HCT116 (cell line): ENCODE data around the gene SOX9. TPM values are rescaled to one million over a fixed set of nuclear protein-coding genes. Genes with fewer than 3 reads are reported as not detected.

Experiments
- ATAC-seq: fragments of 200-7000 bp; cut with Tn5 transposase; 2 replicates; pipeline ENCODE4 v1.9.1; 2020; ENCODE audit warnings: mild to moderate bottlenecking, moderate library complexity
- BruUV-seq: library from RNA; stranded (reverse); fragments of 400-500 nt; replicated peaks from 2 replicates; lab custom pipeline; 2021; lab: Mats Ljungman, UMichigan
- CTCF ChIA-PET: fragments of 300-600 bp; sonication (Branson Sonifier 250); formaldehyde crosslinking; loops from one replicate; lab custom pipeline; 2021; ENCODE audit warnings: antibody characterized with exemption; lab: Charles Lee
- POLR2A ChIA-PET: fragments of 300-600, 350-600 bp; sonication (Branson Sonifier 250); formaldehyde crosslinking; loops from one replicate; lab custom pipeline; 2021; ENCODE audit warnings: antibody characterized with exemption; lab: Charles Lee
- RAD21 ChIA-PET, 2 experiments: fragments of 300-600 bp; sonication (Branson Sonifier 250); formaldehyde crosslinking; loops; one replicate each; lab custom pipeline; 2023; ENCODE audit warnings: low total read pairs in 2 of 2; ENCODE audit not compliant: uncharacterized antibody in 2 of 2, unreplicated experiment in 2 of 2, low non-redundant PET in 1 of 2; lab: Charles Lee
- DNase-seq: peaks from one replicate; pipeline ENCODE4 v3.0.0-alpha.2; 2010; ENCODE audit warnings: low read depth, low spot score
- H2AFZ ChIP-seq: fragments of 200-600 bp; shearing (Covaris generic), sonication (generic); 2 replicates; pipeline ENCODE4 v1.6.1; 2017; ENCODE audit warnings: low read depth, mixed run types, mixed read lengths, antibody characterized with exemption, low read length; ENCODE audit not compliant: poor library complexity, severe bottlenecking
- H3K27ac ChIP-seq: 2 replicates; pipeline ENCODE4 v1.5.1; 2012; ENCODE audit warnings: low read depth, low read length
- H3K27me3 ChIP-seq: fragments of 200-600 bp; sonication (generic); 2 replicates; pipeline ENCODE4 v1.6.1; 2016; ENCODE audit warnings: mixed run types, low read length, mixed read lengths; ENCODE audit not compliant: insufficient read depth
- H3K36me3 ChIP-seq, 2 experiments: fragments of 200-500 bp in 1 of 2; fragments of 200-600 bp in 1 of 2; sonication (Bioruptor generic) in 1 of 2; sonication (generic) in 1 of 2; 2 replicates each; pipeline versions ENCODE4 v1.5.1 to v1.6.1; 2014 to 2016; ENCODE audit warnings: low read length in 2 of 2, inconsistent platforms in 1 of 2, mixed read lengths in 1 of 2, mixed run types in 1 of 2; ENCODE audit not compliant: insufficient read depth in 2 of 2, control insufficient read depth in 1 of 2
- H3K4me1 ChIP-seq, 2 experiments: fragments of 200-600 bp in 1 of 2; sonication (generic) in 1 of 2; 2 replicates each; pipeline versions ENCODE4 v1.5.1 to v1.6.1; 2012 to 2017; ENCODE audit warnings: low read length in 2 of 2, inconsistent platforms in 1 of 2, mild to moderate bottlenecking in 1 of 2, mixed read lengths in 1 of 2, mixed run types in 1 of 2, moderate library complexity in 1 of 2; ENCODE audit not compliant: insufficient read depth in 2 of 2, control insufficient read depth in 1 of 2
- H3K4me2 ChIP-seq: fragments of 200-600 bp; sonication (generic); 2 replicates; pipeline ENCODE4 v1.6.1; 2017; ENCODE audit warnings: mixed run types, low read length, mixed read lengths
- H3K4me3 ChIP-seq, 2 experiments: fragments of 200-600 bp in 1 of 2; sonication (generic) in 1 of 2; replicated peaks in 1 of 2; 2 replicates each; pipeline ENCODE4 v1.5.1; 2011 to 2016; ENCODE audit warnings: low read length in 2 of 2, control low read depth in 1 of 2, low read depth in 1 of 2, mild to moderate bottlenecking in 1 of 2, mixed read lengths in 1 of 2, mixed run types in 1 of 2
- H3K79me2 ChIP-seq: fragments of 200-600 bp; sonication (generic); 2 replicates; pipeline ENCODE4 v1.6.1; 2017; ENCODE audit warnings: mild to moderate bottlenecking, mixed run types, low read length, moderate library complexity, mixed read lengths; ENCODE audit not compliant: insufficient read depth
- H3K9ac ChIP-seq: fragments of 200-600 bp; sonication (generic); 2 replicates; pipeline ENCODE4 v1.6.1; 2016; ENCODE audit warnings: low read length, mixed read lengths
- H3K9me2 ChIP-seq: fragments of 200-600 bp; sonication (generic), shearing (Covaris generic); 2 replicates; pipeline ENCODE4 v1.6.1; 2017; ENCODE audit warnings: mixed run types, mild to moderate bottlenecking, moderate library complexity; ENCODE audit not compliant: insufficient read depth
- H3K9me3 ChIP-seq, 2 experiments: fragments of 200-500 bp in 1 of 2; fragments of 200-600 bp in 1 of 2; sonication (Bioruptor generic) in 1 of 2; sonication (generic) in 1 of 2; 2 replicates each; pipeline ENCODE4 v1.6.1; 2014 to 2017; ENCODE audit warnings: low read length in 2 of 2, mixed read lengths in 2 of 2, inconsistent platforms in 1 of 2, low read depth in 1 of 2, mild to moderate bottlenecking in 1 of 2, mixed run types in 1 of 2, moderate library complexity in 1 of 2; ENCODE audit not compliant: control insufficient read depth in 1 of 2, insufficient read depth in 1 of 2
- H4K20me1 ChIP-seq: fragments of 200-600 bp; sonication (generic), shearing (Covaris generic); 2 replicates; pipeline ENCODE4 v1.6.1; 2017; ENCODE audit warnings: mixed run types, mild to moderate bottlenecking, moderate library complexity; ENCODE audit not compliant: insufficient read depth
- ATF3 ChIP-seq: IDR thresholded peaks from 2 replicates; pipeline ENCODE4 v1.6.1; 2012
- CBX3 ChIP-seq: IDR thresholded peaks from 2 replicates; pipeline ENCODE4 v1.6.1; 2012; ENCODE audit warnings: low read depth
- EGR1 ChIP-seq: IDR thresholded peaks from 2 replicates; pipeline ENCODE4 v1.6.1; 2012; ENCODE audit warnings: low read depth
- ELF1 ChIP-seq: IDR thresholded peaks from 2 replicates; pipeline ENCODE4 v1.6.1; 2012; ENCODE audit warnings: low read depth, borderline replicate concordance
- EZH2phosphoT487 ChIP-seq: fragments of 200-600 bp; IDR thresholded peaks from 2 replicates; pipeline ENCODE4 v1.6.1; 2018; ENCODE audit warnings: antibody characterized with exemption, borderline replicate concordance
- RAD21 ChIP-seq: IDR thresholded peaks from 2 replicates; pipeline ENCODE4 v1.6.1; 2012; ENCODE audit warnings: low read depth, mild to moderate bottlenecking
- REST ChIP-seq: IDR thresholded peaks from 2 replicates; pipeline ENCODE4 v1.6.1; 2012; ENCODE audit warnings: low read depth
- SP1 ChIP-seq: IDR thresholded peaks from 2 replicates; pipeline ENCODE4 v1.6.1; 2012; ENCODE audit warnings: low read depth
- TCF7L2 ChIP-seq: IDR thresholded peaks from 2 replicates; pipeline ENCODE4 v1.7.0; 2011; ENCODE audit warnings: borderline replicate concordance, inconsistent platforms; ENCODE audit not compliant: insufficient read depth, insufficient read length; ENCODE audit errors: extremely low read depth
- YY1 ChIP-seq: IDR thresholded peaks from 2 replicates; pipeline ENCODE4 v1.6.1; 2011; ENCODE audit warnings: low read length, low read depth, moderate library complexity, mild to moderate bottlenecking; ENCODE audit not compliant: insufficient replicate concordance; ENCODE audit errors: extremely low read depth
- ZBTB33 ChIP-seq: IDR thresholded peaks from 2 replicates; pipeline ENCODE4 v1.6.1; 2011; ENCODE audit warnings: mild to moderate bottlenecking, low read length, moderate library complexity; ENCODE audit not compliant: insufficient replicate concordance; ENCODE audit errors: extremely low read depth
- ZFX ChIP-seq: fragments of 450-650 bp; IDR thresholded peaks from 2 replicates; pipeline ENCODE4 v1.6.1; 2017
- ZNF274 ChIP-seq: fragments of 200-500 bp; sonication (Bioruptor generic); IDR thresholded peaks from 2 replicates; pipeline ENCODE4 v1.6.1; 2014; ENCODE audit warnings: mild to moderate bottlenecking, low read depth, low read length, inconsistent platforms
- intact Hi-C: fragments of 100-400 bp; cut with micrococcal nuclease; formaldehyde crosslinking; loops from 2 replicates; pipeline ENCODE4 v1.10.0; 2022
- total RNA-seq: library from RNA; stranded (reverse); gene quantifications from one replicate; pipeline ENCODE4 v1.2.1, GENCODE V29; 2021; ENCODE audit not compliant: unreplicated experiment
- TF ChIP-seq, protein P1 (sequence below), 3 experiments: fragments of 200-600 bp in 1 of 3; sonication (generic) in 1 of 3; IDR thresholded peaks in 2 of 3; conservative IDR thresholded peaks in 1 of 3; 2 replicates each; pipeline ENCODE4 v1.5.1; 2012 to 2017; ENCODE audit warnings: low read depth in 2 of 3, low read length in 2 of 3, antibody characterized with exemption in 1 of 3, borderline replicate concordance in 1 of 3, control low read depth in 1 of 3, mild to moderate bottlenecking in 1 of 3, mixed read lengths in 1 of 3, mixed run types in 1 of 3, moderate library complexity in 1 of 3; ENCODE audit not compliant: insufficient read depth in 1 of 3

Gene SOX9
- total RNA-seq, 1 experiment from 2014 or later, result 69.2 TPM

DNA sequence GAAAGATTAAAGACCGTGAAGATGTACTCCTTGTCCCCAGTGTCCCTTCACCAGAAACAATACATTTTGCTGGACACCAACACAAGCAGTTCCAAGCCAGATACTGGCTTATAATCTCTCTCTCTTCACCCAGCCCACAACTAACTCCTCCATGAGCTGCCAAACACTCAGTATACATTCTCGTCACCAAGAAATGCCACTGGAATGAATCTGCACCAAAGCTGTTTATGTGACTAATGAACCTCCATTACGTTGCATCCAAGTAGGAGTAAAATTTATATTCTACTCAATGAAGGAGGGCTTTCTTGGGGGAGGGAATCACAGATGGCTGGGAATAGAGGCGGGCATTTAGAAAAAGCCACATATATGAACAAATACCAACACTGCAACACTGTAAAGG lies 20.9 kb upstream of the SOX9 start:
- no TSS peak for BruUV-seq
- Histone ChIP-seq H3K79me2 (no peaks in the 10 kb centered on the region), H3K4me2 (no peak overlapping the region), H4K20me1 (no peaks in the 10 kb centered on the region), H3K9ac (no peak overlapping the region), H3K36me3 (no peaks in the 10 kb centered on the region), H3K4me1 (0 out of 4 replicates have a peak, but pooled peaks cover 0 to 2% of the 10 kb centered on the region in 2 experiments), H2AFZ (no peak overlapping the region), H3K27ac (no peak overlapping the region), H3K9me2 (no peaks in the 10 kb centered on the region), H3K9me3 (no peaks in the 10 kb centered on the region), H3K4me3 (no peak overlapping the region), H3K27me3 (no peaks in the 10 kb centered on the region)
- POLR2A ChIA-PET, result no interaction called here
- intact Hi-C loops, result no loop called here
- ATAC-seq (no peak), DNase-seq (no peak)
- TF ChIP-seq TCF7L2 (no peak), ZBTB33 (no peak), YY1 (no peak), EZH2phosphoT487 (no peak), RAD21 (no peak), ZNF274 (no peak), ZFX (no peak), SP1 (no peak), ELF1 (no peak), REST (no peak), CBX3 (no peak), EGR1 (no peak), ATF3 (no peak)
- TF ChIP-seq, protein P1, sequence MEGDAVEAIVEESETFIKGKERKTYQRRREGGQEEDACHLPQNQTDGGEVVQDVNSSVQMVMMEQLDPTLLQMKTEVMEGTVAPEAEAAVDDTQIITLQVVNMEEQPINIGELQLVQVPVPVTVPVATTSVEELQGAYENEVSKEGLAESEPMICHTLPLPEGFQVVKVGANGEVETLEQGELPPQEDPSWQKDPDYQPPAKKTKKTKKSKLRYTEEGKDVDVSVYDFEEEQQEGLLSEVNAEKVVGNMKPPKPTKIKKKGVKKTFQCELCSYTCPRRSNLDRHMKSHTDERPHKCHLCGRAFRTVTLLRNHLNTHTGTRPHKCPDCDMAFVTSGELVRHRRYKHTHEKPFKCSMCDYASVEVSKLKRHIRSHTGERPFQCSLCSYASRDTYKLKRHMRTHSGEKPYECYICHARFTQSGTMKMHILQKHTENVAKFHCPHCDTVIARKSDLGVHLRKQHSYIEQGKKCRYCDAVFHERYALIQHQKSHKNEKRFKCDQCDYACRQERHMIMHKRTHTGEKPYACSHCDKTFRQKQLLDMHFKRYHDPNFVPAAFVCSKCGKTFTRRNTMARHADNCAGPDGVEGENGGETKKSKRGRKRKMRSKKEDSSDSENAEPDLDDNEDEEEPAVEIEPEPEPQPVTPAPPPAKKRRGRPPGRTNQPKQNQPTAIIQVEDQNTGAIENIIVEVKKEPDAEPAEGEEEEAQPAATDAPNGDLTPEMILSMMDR (IDR thresholded peaks at IDR 0.05 in 2 of 3, conservative IDR thresholded peaks at IDR 0.05 in 1 of 3; ENCODE audit: borderline replicate concordance in 1 of 3, insufficient read depth in 1 of 3, low read depth in 2 of 3, low read length in 2 of 3), result no peak
- RAD21 ChIA-PET, result no interaction called here
- CTCF ChIA-PET, result no interaction called here
